Spleen (tissue), 11 donors: ENCODE measurements around the gene MICAL3. TPM values are rescaled to one million over a fixed set of nuclear protein-coding genes. Genes with fewer than 3 reads are reported as not detected.

Source experiments
- DNase-seq: peaks from one replicate; pipeline ENCODE4 v3.0.0-alpha.2; 2020
- H3K27ac ChIP-seq, 8 donors: fragments of 200-600 bp; sonication (generic) in 7 of 8; 1 replicate in 4 of 8; 2 replicates in 4 of 8; pipeline versions ENCODE4 v1.5.0 to v1.8.0; 2016 to 2021; ENCODE audit warnings: inconsistent platforms in 4 of 8, mild to moderate bottlenecking in 4 of 8, moderate library complexity in 1 of 8
- H3K27me3 ChIP-seq, 7 donors: fragments of 200-600 bp; sonication (generic) in 6 of 7; replicated peaks in 1 of 7; 1 replicate in 4 of 7; 2 replicates in 3 of 7; pipeline versions ENCODE4 v1.5.0 to v1.8.0; 2016 to 2021; ENCODE audit warnings: inconsistent platforms in 3 of 7, mild to moderate bottlenecking in 1 of 7
- H3K36me3 ChIP-seq, 6 donors: fragments of 200-600 bp; sonication (generic) in 5 of 6; 1 replicate in 4 of 6; 2 replicates in 2 of 6; pipeline versions ENCODE4 v1.5.0 to v1.8.0; 2016 to 2021; ENCODE audit warnings: inconsistent platforms in 2 of 6
- H3K4me1 ChIP-seq, 6 donors: fragments of 200-600 bp; sonication (generic) in 5 of 6; 1 replicate in 3 of 6; 2 replicates in 3 of 6; pipeline versions ENCODE4 v1.5.0 to v1.8.0; 2016 to 2021; ENCODE audit warnings: inconsistent platforms in 3 of 6
- H3K4me3 ChIP-seq, 8 donors: fragments of 200-600 bp; sonication (generic) in 7 of 8; 1 replicate in 4 of 8; 2 replicates in 4 of 8; pipeline versions ENCODE4 v1.5.0 to v1.8.0; 2016 to 2021; ENCODE audit warnings: inconsistent platforms in 4 of 8, mild to moderate bottlenecking in 4 of 8, moderate library complexity in 2 of 8
- H3K9me3 ChIP-seq, 8 donors: fragments of 200-600 bp; sonication (generic) in 7 of 8; 1 replicate in 4 of 8; 2 replicates in 4 of 8; pipeline versions ENCODE4 v1.5.0 to v1.8.0; 2016 to 2021; ENCODE audit warnings: inconsistent platforms in 4 of 8
- CTCF ChIP-seq, 11 experiments: fragments of 200-600 bp in 7 of 11; fragments of 450-650 bp in 4 of 11; sonication (generic) in 4 of 11; IDR thresholded peaks in 8 of 11; conservative IDR thresholded peaks in 3 of 11; 1 replicate in 7 of 11; 2 replicates in 4 of 11; pipeline versions ENCODE4 v1.4.0 to v1.8.0; 2016 to 2021; ENCODE audit warnings: antibody characterized with exemption in 11 of 11, inconsistent platforms in 4 of 11, mild to moderate bottlenecking in 1 of 11
- POLR2A ChIP-seq, 3 donors: fragments of 450-650 bp; IDR thresholded peaks; one replicate each; pipeline ENCODE4 v1.5.1; 2017; ENCODE audit warnings: antibody characterized with exemption in 3 of 3, mild to moderate bottlenecking in 1 of 3
- POLR2AphosphoS5 ChIP-seq, 3 donors: sonication (generic); formaldehyde crosslinking; IDR thresholded peaks; one replicate each; pipeline ENCODE4 v1.5.1; 2017; ENCODE audit warnings: antibody characterized with exemption in 3 of 3
- WGBS, 5 donors: extraction: QIAGEN DNeasy Blood & Tissue Kit in 3 of 5; methylation state at CpG; one replicate each; pipeline versions ENCODE4 v1.1.5 to v1.1.7; 2013 to 2018; 5-methylcytosine and 5-hydroxymethylcytosine counted together
- intact Hi-C: fragments of 100-400 bp; cut with DNase I; formaldehyde crosslinking; loops from one replicate; pipeline ENCODE4 v1.15.0; 2023; ENCODE audit warnings: low total_unique reads
- polyA plus RNA-seq, 3 donors: library from polyadenylated mRNA; stranded (reverse); fragments of 200-250 nt; gene quantifications; one replicate each; pipeline ENCODE4 v1.2.1, GENCODE V29; 2013
- total RNA-seq, 7 donors: library from RNA; depleted of rRNA in 3 of 7; stranded (reverse); fragments of >200 nt in 3 of 7; fragmentation: NEBNext Ultra II Directional in 4 of 7; extraction: Animal tissue kit (Norgen Biotek cat#: 25700) in 4 of 7; gene quantifications; one replicate each; pipeline versions ENCODE4 v1.1.0 to v1.2.1, GENCODE V29; 2016 to 2021
- donor health status: healthy with polysubstance abuse.
- donor health status: DM: no; HTN: no; CAD: no; lungs with moderate emphysema.
- donor health status: DM: no; HTN: no; CAD: no.
- donor health status: Bipolar disorder and iron deficiency.
- donor health status: healthy.
- donor health status: DM: no; HTN: no; CAD: no.
- donor health status: DM: yes; HTN: yes; CAD: no.

MICAL3 gene
- total and polyA plus RNA-seq, 10 donors = 2.6 to 133 (median 75.2) TPM

DNA sequence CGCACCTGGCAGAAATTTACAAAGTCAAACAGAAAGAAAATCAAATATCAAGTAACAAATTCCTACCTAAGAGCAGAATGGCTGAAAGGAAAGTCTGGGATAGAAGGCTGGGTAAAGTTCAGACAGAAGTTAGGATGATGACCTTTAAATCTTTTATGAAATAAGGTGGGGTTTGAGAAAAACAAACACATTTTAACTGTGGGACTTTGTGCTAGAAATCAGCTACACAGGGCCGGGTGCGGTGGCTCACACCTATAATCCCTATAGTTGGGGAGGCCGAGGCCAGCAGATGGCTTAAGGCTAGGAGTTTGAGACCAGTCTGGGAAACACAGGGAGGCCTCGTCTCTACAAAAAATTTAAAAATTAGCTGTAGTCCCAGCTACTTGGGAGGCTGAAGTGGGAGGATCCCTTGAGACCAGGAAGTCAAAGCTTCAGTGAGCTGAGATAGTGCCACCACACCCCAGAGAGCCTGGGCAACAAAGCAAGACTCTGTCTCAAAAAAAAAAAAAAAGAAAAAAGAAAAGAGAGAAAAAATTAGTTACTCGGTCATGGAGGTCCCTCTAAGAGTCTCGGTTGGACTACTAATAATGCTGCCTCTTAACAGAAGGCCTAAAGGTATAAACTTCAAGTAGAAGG is 130.3 kb downstream of the MICAL3 start:
- no peak for DNase-seq
- Histone ChIP-seq H3K4me1 (no peaks in the 10 kb centered on the region), H3K27ac (no peak overlapping the region), H3K9me3 (no peaks in the 10 kb centered on the region), H3K4me3 (no peak overlapping the region), H3K36me3 (peaks cover 0 to 100% (median 69%) of the 10 kb centered on the region in 6 donors), H3K27me3 (no peaks in the 10 kb centered on the region)
- TF ChIP-seq CTCF (IDR thresholded peaks at IDR 0.05 in 8 of 11, conservative IDR thresholded peaks at IDR 0.05 in 3 of 11) (no peak), POLR2AphosphoS5 (IDR thresholded peaks at IDR 0.05) (no peak), POLR2A (IDR thresholded peaks at IDR 0.05) (no peak)
- WGBS, 5 donors = 77 to 93% (median 87%) methylated on average over 7 of the region's 7 CpGs
- intact Hi-C loops = no loop called here

DNA sequence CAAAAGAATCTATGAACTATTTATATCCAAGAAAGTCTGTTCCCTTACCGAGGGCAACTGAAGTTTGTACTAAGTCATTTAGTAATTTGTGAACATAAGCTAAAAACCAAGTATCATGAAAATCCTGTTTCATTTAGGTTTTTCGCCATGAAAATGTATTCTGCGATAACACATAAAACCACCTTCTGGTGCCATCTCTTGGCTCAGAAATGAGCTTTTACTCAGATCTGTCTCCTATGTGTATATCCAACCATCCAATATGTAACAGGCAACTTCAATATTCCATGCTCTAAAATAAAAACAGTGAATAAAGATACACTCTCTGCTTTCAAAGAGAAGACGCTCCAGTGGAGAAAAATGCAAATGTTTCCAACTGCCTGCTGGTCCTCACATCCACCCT is 132.0 kb downstream of the MICAL3 start:
- Histone ChIP-seq H3K27me3 (no peaks in the 10 kb centered on the region), H3K36me3 (peaks cover 2 to 100% (median 73%) of the 10 kb centered on the region in 6 donors), H3K4me1 (no peaks in the 10 kb centered on the region), H3K9me3 (no peaks in the 10 kb centered on the region), H3K4me3 (no peak overlapping the region), H3K27ac (no peak overlapping the region)
- no peak for DNase-seq
- WGBS, 5 donors = 93 to 97% (median 97%) methylated on average over 4 of the region's 4 CpGs
- intact Hi-C loops = no loop called here
- TF ChIP-seq POLR2AphosphoS5 (IDR thresholded peaks at IDR 0.05) (no peak), POLR2A (IDR thresholded peaks at IDR 0.05) (no peak), CTCF (IDR thresholded peaks at IDR 0.05 in 8 of 11, conservative IDR thresholded peaks at IDR 0.05 in 3 of 11) (no peak)

DNA sequence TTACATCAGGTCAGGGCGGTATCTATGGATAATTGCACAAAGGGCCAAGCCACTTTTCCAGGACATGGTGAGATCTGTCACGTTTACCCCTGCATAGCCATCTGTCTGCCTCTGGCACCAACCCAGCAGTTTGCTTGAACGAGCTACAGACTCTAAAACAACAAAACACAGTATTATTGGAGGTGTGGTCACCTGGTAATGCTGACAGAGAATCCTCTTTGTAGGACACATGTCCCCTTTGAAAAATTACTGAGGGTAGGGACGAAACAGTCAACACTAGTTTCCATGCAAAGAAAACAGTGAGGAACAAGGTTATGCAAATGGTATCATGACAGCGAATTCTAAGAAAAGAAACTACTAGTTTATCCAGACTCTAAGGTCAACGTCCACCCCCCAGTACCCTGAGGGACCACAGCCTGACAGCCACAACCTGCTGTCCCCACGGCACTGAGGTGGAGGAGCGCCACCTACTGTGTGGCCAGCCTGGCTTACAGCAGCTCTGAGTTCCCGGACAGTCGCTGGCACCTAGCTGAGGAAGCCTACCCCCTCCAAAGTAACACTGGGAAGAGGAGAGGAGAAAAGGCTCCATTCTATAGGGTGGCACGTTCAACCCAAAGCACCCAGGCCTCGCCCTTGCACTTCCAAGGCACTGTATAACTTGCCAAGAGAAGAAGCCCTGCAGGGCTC is 132.7 kb downstream of the MICAL3 start:
- Histone ChIP-seq H3K9me3 (no peaks in the 10 kb centered on the region), H3K27ac (no peak overlapping the region), H3K4me1 (no peaks in the 10 kb centered on the region), H3K4me3 (no peak overlapping the region), H3K36me3 (peaks cover 2 to 100% (median 75%) of the 10 kb centered on the region in 6 donors), H3K27me3 (no peaks in the 10 kb centered on the region)
- intact Hi-C loops = no loop called here
- no peak for DNase-seq
- 78 to 86% (median 79%) methylated on average over 11 to 12 of the region's 12 CpGs for WGBS, 5 donors
- TF ChIP-seq POLR2A (IDR thresholded peaks at IDR 0.05) = no peak
- peak in 1 of 3 donors; percentile 24 for TF ChIP-seq POLR2AphosphoS5 (IDR thresholded peaks at IDR 0.05)
- TF ChIP-seq CTCF (IDR thresholded peaks at IDR 0.05 in 8 of 11, conservative IDR thresholded peaks at IDR 0.05 in 3 of 11) = peak in 3 of 11 experiments; percentile 13 to 41 (median 17)

DNA sequence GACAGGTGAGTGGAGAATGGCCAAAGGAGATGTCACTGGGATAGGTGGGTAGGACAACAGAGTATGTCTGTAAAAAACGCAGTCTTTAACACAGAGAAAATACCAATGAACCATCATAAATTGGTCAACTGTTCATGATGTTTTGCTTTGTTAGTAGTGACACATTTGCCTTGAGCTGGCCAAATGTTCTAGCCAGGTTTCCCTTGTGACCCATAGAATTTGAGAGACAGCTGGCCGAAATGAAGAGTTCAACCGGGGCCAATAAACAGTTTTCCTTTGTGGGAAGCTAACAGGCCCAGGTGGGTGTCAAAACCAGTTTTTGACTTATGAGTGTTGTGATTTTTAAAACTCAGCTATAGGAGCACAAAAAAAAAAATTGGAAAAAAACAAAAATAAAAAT is 133.5 kb downstream of the MICAL3 start:
- no peak overlapping the region for H3K27ac ChIP-seq
- no peak for DNase-seq
- intact Hi-C loops = no loop called here
- no peak for TF ChIP-seq CTCF (IDR thresholded peaks at IDR 0.05 in 8 of 11, conservative IDR thresholded peaks at IDR 0.05 in 3 of 11)
- TF ChIP-seq POLR2A (IDR thresholded peaks at IDR 0.05) = no peak
- TF ChIP-seq POLR2AphosphoS5 (IDR thresholded peaks at IDR 0.05) = no peak
- H3K4me3 ChIP-seq = no peak overlapping the region
- peaks cover 2 to 100% (median 76%) of the 10 kb centered on the region in 6 donors for H3K36me3 ChIP-seq
- H3K4me1 ChIP-seq = no peaks in the 10 kb centered on the region
- H3K27me3 ChIP-seq = no peaks in the 10 kb centered on the region
- H3K9me3 ChIP-seq = no peaks in the 10 kb centered on the region
- WGBS, 5 donors = 90 to 96% (median 94%) methylated on average over 3 of the region's 3 CpGs
